Adipocyte (in vitro differentiated cells): Measurements from ENCODE around the gene CMIP.

ENCODE experiments used
- DNase-seq: peaks from one replicate; pipeline ENCODE4 v3.0.0-alpha.2; 2015; ENCODE audit warnings: low read depth
- H3K27me3 ChIP-seq: replicated peaks from 2 replicates; pipeline ENCODE4 v1.7.0; 2013; ENCODE audit warnings: mild to moderate bottlenecking, low read length, moderate library complexity; ENCODE audit not compliant: control insufficient read depth, insufficient read depth
- H3K36me3 ChIP-seq: 2 replicates; pipeline ENCODE4 v1.7.0; 2013; ENCODE audit warnings: low read length, mild to moderate bottlenecking, moderate library complexity; ENCODE audit not compliant: control insufficient read depth, insufficient read depth, severe bottlenecking
- H3K4me1 ChIP-seq: 2 replicates; pipeline ENCODE4 v1.7.0; 2013; ENCODE audit warnings: mild to moderate bottlenecking, low read length, moderate library complexity; ENCODE audit not compliant: control insufficient read depth, insufficient read depth
- H3K4me3 ChIP-seq: 2 replicates; pipeline ENCODE4 v1.7.0; 2013; ENCODE audit warnings: mild to moderate bottlenecking, low read length, moderate library complexity
- H3K9ac ChIP-seq: 2 replicates; pipeline ENCODE4 v1.7.0; 2013; ENCODE audit warnings: mild to moderate bottlenecking, low read length, moderate library complexity
- H3K9me3 ChIP-seq: 2 replicates; pipeline ENCODE4 v1.7.0; 2013; ENCODE audit warnings: mild to moderate bottlenecking, low read length, moderate library complexity; ENCODE audit not compliant: control insufficient read depth

CMIP gene

GRCh38 chr16:81526935-81527334, 82.3 kb downstream of the CMIP start:
- H3K9me3 ChIP-seq, result no peaks in the 10 kb centered on the region
- peaks cover 36% of the 10 kb centered on the region for H3K4me1 ChIP-seq
- H3K27me3 ChIP-seq, result no peaks in the 10 kb centered on the region
- H3K4me3 ChIP-seq, result peak overlapping the region; percentile 18
- H3K36me3 ChIP-seq, result no peaks in the 10 kb centered on the region
- DNase-seq, result peak; percentile 12
- H3K9ac ChIP-seq, result peak overlapping the region; percentile 76

GRCh38 chr16:81527477-81528178, 83.0 kb downstream of the CMIP start:
- H3K9ac ChIP-seq, result no peak overlapping the region
- H3K9me3 ChIP-seq, result no peaks in the 10 kb centered on the region
- H3K4me3 ChIP-seq, result peak overlapping the region; percentile 18
- H3K36me3 ChIP-seq, result no peaks in the 10 kb centered on the region
- H3K27me3 ChIP-seq, result no peaks in the 10 kb centered on the region
- peaks cover 37% of the 10 kb centered on the region for H3K4me1 ChIP-seq
- DNase-seq, result no peak

- DNase-seq, result no peak
- no peaks in the 10 kb centered on the region for H3K9me3 ChIP-seq
These were observed 83.6 kb downstream of the CMIP start for GRCh38 chr16:81528256-81528655.

GRCh38 chr16:81530296-81530721, 85.7 kb downstream of the CMIP start:
- peaks cover 28% of the 10 kb centered on the region for H3K4me1 ChIP-seq
- no peak for DNase-seq
- no peaks in the 10 kb centered on the region for H3K27me3 ChIP-seq
- H3K9me3 ChIP-seq, result no peaks in the 10 kb centered on the region
- no peak overlapping the region for H3K9ac ChIP-seq
- no peak overlapping the region for H3K4me3 ChIP-seq
- H3K36me3 ChIP-seq, result no peaks in the 10 kb centered on the region

More at GRCh38 chr16:81528256-81528655, 83.6 kb downstream of the CMIP start:
- Histone ChIP-seq H3K9ac (no peak overlapping the region), H3K4me1 (peaks cover 36% of the 10 kb centered on the region), H3K27me3 (no peaks in the 10 kb centered on the region), H3K36me3 (no peaks in the 10 kb centered on the region), H3K4me3 (no peak overlapping the region)

- H3K4me1 ChIP-seq, result peaks cover 28% of the 10 kb centered on the region
- H3K4me3 ChIP-seq, result no peak overlapping the region
- H3K9me3 ChIP-seq, result no peaks in the 10 kb centered on the region
- H3K36me3 ChIP-seq, result no peaks in the 10 kb centered on the region
- no peak for DNase-seq
- H3K9ac ChIP-seq, result no peak overlapping the region
- H3K27me3 ChIP-seq, result no peaks in the 10 kb centered on the region
These were observed 86.2 kb downstream of the CMIP start for GRCh38 chr16:81530814-81531213.

- DNase-seq, result no peak
- Histone ChIP-seq H3K4me3 (no peak overlapping the region), H3K4me1 (peaks cover 23% of the 10 kb centered on the region), H3K27me3 (no peaks in the 10 kb centered on the region), H3K9me3 (no peaks in the 10 kb centered on the region), H3K36me3 (no peaks in the 10 kb centered on the region), H3K9ac (no peak overlapping the region)
These were observed 86.8 kb downstream of the CMIP start for GRCh38 chr16:81531419-81531821.

- DNase-seq, result no peak
- H3K36me3 ChIP-seq, result no peaks in the 10 kb centered on the region
- no peak overlapping the region for H3K4me3 ChIP-seq
- no peaks in the 10 kb centered on the region for H3K27me3 ChIP-seq
- no peak overlapping the region for H3K9ac ChIP-seq
- H3K9me3 ChIP-seq, result no peaks in the 10 kb centered on the region
- H3K4me1 ChIP-seq, result peaks cover 12% of the 10 kb centered on the region
These were observed 88.0 kb downstream of the CMIP start for GRCh38 chr16:81532491-81533174.

- DNase-seq, result no peak
- Histone ChIP-seq H3K9ac (no peak overlapping the region), H3K36me3 (no peaks in the 10 kb centered on the region), H3K27me3 (no peaks in the 10 kb centered on the region), H3K4me3 (no peak overlapping the region), H3K9me3 (no peaks in the 10 kb centered on the region), H3K4me1 (peaks cover 15% of the 10 kb centered on the region)
These were observed 88.5 kb downstream of the CMIP start for GRCh38 chr16:81533175-81533507.

- Histone ChIP-seq H3K4me1 (peaks cover 34% of the 10 kb centered on the region), H3K9ac (no peak overlapping the region), H3K27me3 (no peaks in the 10 kb centered on the region), H3K36me3 (no peaks in the 10 kb centered on the region), H3K9me3 (no peaks in the 10 kb centered on the region), H3K4me3 (no peak overlapping the region)
- no peak for DNase-seq
These were observed 91.2 kb downstream of the CMIP start for GRCh38 chr16:81535679-81536360.

- DNase-seq, result no peak
These were observed 92.0 kb downstream of the CMIP start for GRCh38 chr16:81536648-81537047.

GRCh38 chr16:81537721-81538561, 93.3 kb downstream of the CMIP start:
- H3K4me1 ChIP-seq, result peaks cover 25% of the 10 kb centered on the region
- DNase-seq, result no peak
- no peaks in the 10 kb centered on the region for H3K36me3 ChIP-seq
- no peaks in the 10 kb centered on the region for H3K27me3 ChIP-seq
- no peaks in the 10 kb centered on the region for H3K9me3 ChIP-seq
- peak overlapping the region; percentile 66 for H3K4me3 ChIP-seq
- peak overlapping the region; percentile 56 for H3K9ac ChIP-seq

More at GRCh38 chr16:81536648-81537047, 92.0 kb downstream of the CMIP start:
- H3K9ac ChIP-seq, result no peak overlapping the region
- no peaks in the 10 kb centered on the region for H3K36me3 ChIP-seq
- no peaks in the 10 kb centered on the region for H3K9me3 ChIP-seq
- H3K4me1 ChIP-seq, result peaks cover 29% of the 10 kb centered on the region
- no peaks in the 10 kb centered on the region for H3K27me3 ChIP-seq
- no peak overlapping the region for H3K4me3 ChIP-seq
